ENCODE results near the gene C3orf38. TPM values are rescaled to one million over a fixed set of nuclear protein-coding genes. Genes with fewer than 3 reads are reported as not detected.

The C3orf38 gene
- total RNA-seq, result 10 to 100 TPM; 52.5 to 60.4 (median 54.7) TPM
- total RNA-seq (2013), result 58.4 TPM

DNA sequence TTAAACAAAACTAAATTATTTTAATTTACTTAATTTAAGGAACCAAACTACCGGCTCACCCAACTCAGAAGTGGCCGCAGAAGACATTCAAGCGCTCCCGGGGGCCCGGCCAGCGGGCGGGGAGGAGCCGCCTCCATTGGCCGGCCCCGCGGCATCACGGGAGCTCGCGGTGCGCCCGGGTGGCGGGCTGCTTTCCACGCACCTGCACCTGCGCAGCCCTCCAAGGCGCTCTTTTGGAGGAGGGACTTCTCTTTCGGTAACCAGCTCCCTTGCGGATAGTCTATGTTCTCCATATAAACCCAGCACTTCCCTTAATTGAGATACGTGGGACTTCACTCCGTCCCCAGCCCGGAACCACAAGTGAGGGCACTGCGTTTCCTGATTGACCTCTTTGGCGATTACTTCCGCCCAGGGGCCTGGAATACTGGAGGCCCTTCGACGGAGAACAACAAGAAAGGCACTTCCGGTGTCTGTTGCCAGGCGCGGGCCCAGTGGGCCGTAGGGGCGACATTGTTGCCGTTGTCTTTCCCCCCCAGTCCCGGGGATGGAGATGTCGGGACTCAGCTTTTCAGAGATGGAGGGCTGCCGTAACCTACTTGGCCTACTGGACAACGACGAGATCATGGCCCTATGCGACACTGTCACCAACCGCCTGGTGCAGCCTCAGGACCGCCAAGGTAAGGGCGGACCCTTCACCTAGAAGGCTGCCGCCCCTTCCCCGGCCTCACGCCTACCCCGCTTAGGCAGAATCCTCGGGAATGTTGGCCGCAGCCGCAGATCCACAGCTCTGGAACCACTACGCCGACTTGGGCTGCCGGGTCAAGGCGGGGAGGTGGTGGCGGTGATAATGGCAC, at the start of gene C3orf38:
Gene C3orf38, plus strand, starts transcription at position 451 of the 854 bp plus-strand sequence. Its CDS starts 94 bp downstream, at position 545.
- H3K27me3 ChIP-seq (ENCODE audit: control insufficient read depth, insufficient read depth, low read length), result no peaks in the 10 kb centered on the region
- no peaks in the 10 kb centered on the region for H3K9me3 ChIP-seq (ENCODE audit: control insufficient read depth, insufficient read depth, low read length)
- peak within 1 kb of the TSS; percentile 95 for H3K4me3 Mint-ChIP-seq
- peak; percentile 79 to 88 for DNase-seq
- peak within 1 kb of the TSS; percentile 86 for H3K4me3 ChIP-seq (ENCODE audit: low read length)
- peaks cover 16% of the 10 kb centered on the region for H3K36me3 ChIP-seq (ENCODE audit: control insufficient read depth, insufficient read depth, low read length)
- TF ChIP-seq, protein P1, sequence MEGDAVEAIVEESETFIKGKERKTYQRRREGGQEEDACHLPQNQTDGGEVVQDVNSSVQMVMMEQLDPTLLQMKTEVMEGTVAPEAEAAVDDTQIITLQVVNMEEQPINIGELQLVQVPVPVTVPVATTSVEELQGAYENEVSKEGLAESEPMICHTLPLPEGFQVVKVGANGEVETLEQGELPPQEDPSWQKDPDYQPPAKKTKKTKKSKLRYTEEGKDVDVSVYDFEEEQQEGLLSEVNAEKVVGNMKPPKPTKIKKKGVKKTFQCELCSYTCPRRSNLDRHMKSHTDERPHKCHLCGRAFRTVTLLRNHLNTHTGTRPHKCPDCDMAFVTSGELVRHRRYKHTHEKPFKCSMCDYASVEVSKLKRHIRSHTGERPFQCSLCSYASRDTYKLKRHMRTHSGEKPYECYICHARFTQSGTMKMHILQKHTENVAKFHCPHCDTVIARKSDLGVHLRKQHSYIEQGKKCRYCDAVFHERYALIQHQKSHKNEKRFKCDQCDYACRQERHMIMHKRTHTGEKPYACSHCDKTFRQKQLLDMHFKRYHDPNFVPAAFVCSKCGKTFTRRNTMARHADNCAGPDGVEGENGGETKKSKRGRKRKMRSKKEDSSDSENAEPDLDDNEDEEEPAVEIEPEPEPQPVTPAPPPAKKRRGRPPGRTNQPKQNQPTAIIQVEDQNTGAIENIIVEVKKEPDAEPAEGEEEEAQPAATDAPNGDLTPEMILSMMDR (IDR thresholded peaks at IDR 0.05), result no peak
- intact Hi-C loops (cut with micrococcal nuclease), result loop anchor here (1.0 to 2.0 kb wide), 2 partner anchors 90 to 923 kb away; partner anchors contain the start of genes CGGBP1, CHMP2B and ZNF654
- H3K27me3 Mint-ChIP-seq (ENCODE audit: low read depth in 2 of 2), result no peaks in the 10 kb centered on the region
- H3K36me3 Mint-ChIP-seq, result no peaks in the 10 kb centered on the region
- WGBS (ENCODE audit: insufficient coverage), result under 1% methylated on average over 57 of the region's 57 CpGs
- H3K27ac Mint-ChIP-seq, result peak within 1 kb of the TSS; percentile 91 to 93
- H3K9me3 Mint-ChIP-seq, result no peaks in the 10 kb centered on the region
- H3K27ac ChIP-seq (ENCODE audit: low read length), result peak within 1 kb of the TSS; percentile 92
- H3K4me1 ChIP-seq (ENCODE audit: control insufficient read depth, insufficient read depth, low read length), result peaks cover 15% of the 10 kb centered on the region
- peak; percentile 88 to 92 (median 92) for ATAC-seq
- H3K4me1 Mint-ChIP-seq, result peaks cover 17 to 28% of the 10 kb centered on the region in 2 donors

DNA sequence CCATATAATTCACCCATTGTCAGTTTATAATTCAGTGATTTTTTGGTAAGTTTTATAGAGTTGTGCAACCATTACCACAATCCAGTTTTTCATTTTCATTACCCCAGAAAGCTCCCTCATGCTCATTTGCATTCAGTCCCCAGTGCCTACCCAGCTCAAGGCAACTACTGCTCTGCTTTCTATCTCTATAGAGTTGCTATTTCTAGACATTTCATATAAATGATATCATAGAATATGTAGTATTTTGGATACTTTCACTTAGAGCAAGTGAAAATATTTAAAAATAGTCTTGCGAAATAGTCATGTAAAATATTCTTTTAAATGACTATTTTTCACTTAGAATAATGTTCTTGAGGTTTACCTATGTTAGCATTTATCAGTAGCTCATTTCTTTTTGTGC, 48.6 kb upstream of the C3orf38 start:
- no peak for ATAC-seq
- Mint-ChIP-seq H3K4me3 (no peak overlapping the region), H3K4me1 (peaks cover 29 to 46% of the 10 kb centered on the region in 2 donors), H3K36me3 (peaks cover 18% of the 10 kb centered on the region), H3K9me3 (no peaks in the 10 kb centered on the region), H3K27ac (no peak overlapping the region), H3K27me3 (ENCODE audit: low read depth in 2 of 2) (no peaks in the 10 kb centered on the region)
- no peaks in the 10 kb centered on the region for H3K4me1 ChIP-seq (ENCODE audit: control insufficient read depth, insufficient read depth, low read length)
- no peaks in the 10 kb centered on the region for H3K36me3 ChIP-seq (ENCODE audit: control insufficient read depth, insufficient read depth, low read length)
- intact Hi-C loops (cut with micrococcal nuclease), result no loop called here
- H3K9me3 ChIP-seq (ENCODE audit: control insufficient read depth, insufficient read depth, low read length), result no peaks in the 10 kb centered on the region
- no peak overlapping the region for H3K27ac ChIP-seq (ENCODE audit: low read length)
- TF ChIP-seq, protein P1 (IDR thresholded peaks at IDR 0.05), result no peak
- no peak for DNase-seq
- no peaks in the 10 kb centered on the region for H3K27me3 ChIP-seq (ENCODE audit: control insufficient read depth, insufficient read depth, low read length)
- no peak overlapping the region for H3K4me3 ChIP-seq (ENCODE audit: low read length)
- WGBS (ENCODE audit: insufficient coverage), result no CpG with 5 or more reads among the region's 1 CpG

DNA sequence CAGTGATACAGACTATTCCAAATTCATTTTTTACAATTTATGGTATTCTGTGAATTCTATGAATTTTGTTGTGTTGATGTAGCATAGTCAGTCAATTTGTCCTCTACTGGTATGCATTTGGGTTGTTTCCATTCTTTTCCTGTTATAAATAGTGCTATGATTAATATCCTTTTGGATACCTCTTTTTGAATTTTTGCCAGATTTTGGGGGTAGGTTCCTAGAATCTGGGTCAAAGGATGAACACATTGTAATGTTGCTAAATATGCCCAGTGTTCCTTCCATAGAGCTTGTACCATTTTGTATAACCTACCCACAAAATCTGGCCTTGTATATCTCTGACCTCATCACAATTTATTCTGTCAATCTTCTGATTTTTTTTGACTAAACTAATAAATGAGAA, 44.4 kb upstream of the C3orf38 start:
- no peak overlapping the region for H3K4me3 Mint-ChIP-seq
- no peaks in the 10 kb centered on the region for H3K27me3 Mint-ChIP-seq (ENCODE audit: low read depth in 2 of 2)
- H3K4me1 Mint-ChIP-seq, result peaks cover 23 to 43% of the 10 kb centered on the region in 2 donors
- DNase-seq (no peak), ATAC-seq (no peak)
- intact Hi-C loops (cut with micrococcal nuclease), result no loop called here
- peaks cover 6% of the 10 kb centered on the region for H3K36me3 Mint-ChIP-seq
- no peaks in the 10 kb centered on the region for H3K9me3 Mint-ChIP-seq
- H3K4me3 ChIP-seq (ENCODE audit: low read length), result no peak overlapping the region
- no peaks in the 10 kb centered on the region for H3K4me1 ChIP-seq (ENCODE audit: control insufficient read depth, insufficient read depth, low read length)
- H3K9me3 ChIP-seq (ENCODE audit: control insufficient read depth, insufficient read depth, low read length), result no peaks in the 10 kb centered on the region
- H3K36me3 ChIP-seq (ENCODE audit: control insufficient read depth, insufficient read depth, low read length), result no peaks in the 10 kb centered on the region
- no peak overlapping the region for H3K27ac ChIP-seq (ENCODE audit: low read length)
- TF ChIP-seq, protein P1 (IDR thresholded peaks at IDR 0.05), result no peak
- no peaks in the 10 kb centered on the region for H3K27me3 ChIP-seq (ENCODE audit: control insufficient read depth, insufficient read depth, low read length)
- no peak overlapping the region for H3K27ac Mint-ChIP-seq
